LNCAP (cell line): ENCODE data around the gene TST.

Experiments
- TF ChIP-seq, protein P1 (sequence below): fragments of 450-650 bp; IDR thresholded peaks from 2 replicates; pipeline ENCODE4 v1.5.1; 2017; ENCODE audit warnings: mild to moderate bottlenecking

The TST gene

DNA sequence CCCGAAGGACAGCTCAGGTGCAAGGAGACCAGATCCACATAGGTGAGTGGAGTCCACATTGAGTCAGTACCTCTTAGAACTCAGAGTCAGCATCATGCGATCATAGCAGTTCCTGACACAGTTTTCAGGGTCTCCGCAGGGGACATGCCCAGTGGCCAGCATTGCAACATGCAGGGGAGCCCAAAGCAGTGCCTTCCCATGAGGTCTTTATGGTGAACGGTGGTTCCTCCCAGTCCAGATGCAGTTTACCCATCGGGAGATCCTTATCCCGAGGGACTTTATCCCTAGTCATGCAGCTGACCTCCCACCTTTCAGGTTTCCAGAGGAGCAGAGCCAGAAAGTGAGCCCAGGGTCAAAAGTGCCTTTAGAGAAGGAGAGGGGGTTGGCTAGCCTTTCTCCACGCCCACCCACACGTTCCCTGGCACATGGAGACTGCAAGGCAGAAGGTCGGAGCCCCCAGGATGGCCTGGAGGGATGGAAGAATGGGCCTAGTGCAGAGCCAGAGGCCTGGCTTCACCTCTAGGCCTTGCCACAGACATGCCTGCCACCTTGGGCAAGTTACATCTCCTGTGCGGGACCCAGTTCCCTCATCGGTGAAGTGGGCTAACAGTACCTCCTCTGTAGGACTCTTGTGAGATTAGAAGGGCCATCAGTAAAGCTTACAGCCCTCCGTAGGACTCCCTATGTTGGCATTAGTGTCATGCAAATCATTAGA lies 38.7 kb upstream of the TST start:
- TF ChIP-seq, protein P1, sequence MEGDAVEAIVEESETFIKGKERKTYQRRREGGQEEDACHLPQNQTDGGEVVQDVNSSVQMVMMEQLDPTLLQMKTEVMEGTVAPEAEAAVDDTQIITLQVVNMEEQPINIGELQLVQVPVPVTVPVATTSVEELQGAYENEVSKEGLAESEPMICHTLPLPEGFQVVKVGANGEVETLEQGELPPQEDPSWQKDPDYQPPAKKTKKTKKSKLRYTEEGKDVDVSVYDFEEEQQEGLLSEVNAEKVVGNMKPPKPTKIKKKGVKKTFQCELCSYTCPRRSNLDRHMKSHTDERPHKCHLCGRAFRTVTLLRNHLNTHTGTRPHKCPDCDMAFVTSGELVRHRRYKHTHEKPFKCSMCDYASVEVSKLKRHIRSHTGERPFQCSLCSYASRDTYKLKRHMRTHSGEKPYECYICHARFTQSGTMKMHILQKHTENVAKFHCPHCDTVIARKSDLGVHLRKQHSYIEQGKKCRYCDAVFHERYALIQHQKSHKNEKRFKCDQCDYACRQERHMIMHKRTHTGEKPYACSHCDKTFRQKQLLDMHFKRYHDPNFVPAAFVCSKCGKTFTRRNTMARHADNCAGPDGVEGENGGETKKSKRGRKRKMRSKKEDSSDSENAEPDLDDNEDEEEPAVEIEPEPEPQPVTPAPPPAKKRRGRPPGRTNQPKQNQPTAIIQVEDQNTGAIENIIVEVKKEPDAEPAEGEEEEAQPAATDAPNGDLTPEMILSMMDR: no peak

DNA sequence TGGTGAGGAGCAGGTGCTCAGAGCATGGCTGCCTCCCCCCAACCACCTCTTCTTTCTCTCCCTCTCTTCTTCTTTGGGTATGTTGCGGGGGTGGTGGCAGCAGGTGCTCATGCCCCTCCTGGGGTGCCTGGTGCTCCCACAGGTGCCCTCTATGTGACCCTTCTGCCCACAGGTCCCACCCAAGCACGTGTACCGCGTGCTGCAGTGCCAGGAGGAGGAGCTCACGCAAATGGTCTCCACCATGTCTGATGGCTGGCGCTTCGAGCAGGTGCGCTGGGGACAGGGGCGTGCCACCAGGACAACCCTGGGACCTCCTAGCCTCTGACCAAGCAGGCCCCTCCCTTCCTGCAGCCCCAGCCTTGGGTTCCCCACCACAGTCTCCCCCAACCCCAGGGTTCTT lies 38.0 kb upstream of the TST start:
- TF ChIP-seq, protein P1: no peak

DNA sequence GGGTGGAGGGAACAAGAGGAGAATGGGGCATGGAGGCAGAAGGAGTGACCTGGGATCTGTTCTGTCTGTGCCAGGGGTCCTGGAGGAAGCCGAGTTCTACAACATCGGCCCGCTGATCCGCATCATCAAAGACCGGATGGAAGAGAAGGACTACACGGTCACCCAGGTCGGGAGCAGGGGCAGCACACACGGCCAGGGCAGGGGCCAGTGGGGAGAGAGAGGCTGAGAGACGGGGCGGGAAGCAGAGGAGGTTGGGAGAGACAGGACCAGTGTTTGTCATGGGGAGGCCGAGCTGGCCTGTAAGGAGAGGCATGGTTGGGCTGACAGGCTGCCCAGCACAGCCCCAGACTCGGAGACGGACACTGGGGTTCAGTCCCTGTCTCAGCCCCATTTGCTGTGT lies 37.0 kb upstream of the TST start:
- TF ChIP-seq, protein P1: no peak

DNA sequence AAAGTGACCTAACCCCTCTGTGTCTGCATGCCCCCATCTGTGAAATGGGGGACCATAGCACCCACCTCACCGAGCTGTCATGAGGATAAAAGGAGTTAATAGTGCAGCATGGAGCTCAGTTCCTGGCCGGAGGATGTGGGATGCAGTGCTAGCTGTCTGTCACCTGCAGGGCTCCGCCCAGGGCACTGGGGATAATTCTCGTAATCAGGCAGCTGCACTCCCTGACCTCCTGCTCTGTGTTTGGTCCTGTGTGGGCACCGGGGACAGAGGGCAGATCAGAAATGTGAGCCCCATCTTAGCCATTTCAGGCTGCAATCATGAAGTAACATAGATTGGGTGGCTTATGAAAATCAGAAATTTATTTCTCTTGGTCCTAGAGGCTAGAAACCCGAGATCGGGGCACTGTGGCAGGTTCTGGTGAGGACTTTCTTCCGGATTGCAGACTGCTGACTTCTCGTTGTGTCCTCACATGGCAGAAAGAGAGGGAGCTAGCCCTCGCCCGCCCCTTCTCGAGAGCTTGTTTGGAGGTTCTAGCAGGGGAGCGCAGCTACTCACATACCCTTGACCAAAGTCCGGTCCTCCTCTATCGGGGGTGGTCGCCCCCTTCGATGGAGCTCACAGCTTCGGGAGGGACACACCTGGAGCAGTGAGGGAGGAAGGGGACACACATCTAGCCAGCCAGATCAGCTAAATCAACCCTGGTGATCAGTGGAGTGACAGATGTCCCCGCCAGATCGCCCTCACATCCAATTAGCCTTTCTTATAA lies 35.5 kb upstream of the TST start:
- TF ChIP-seq, protein P1: no peak

DNA sequence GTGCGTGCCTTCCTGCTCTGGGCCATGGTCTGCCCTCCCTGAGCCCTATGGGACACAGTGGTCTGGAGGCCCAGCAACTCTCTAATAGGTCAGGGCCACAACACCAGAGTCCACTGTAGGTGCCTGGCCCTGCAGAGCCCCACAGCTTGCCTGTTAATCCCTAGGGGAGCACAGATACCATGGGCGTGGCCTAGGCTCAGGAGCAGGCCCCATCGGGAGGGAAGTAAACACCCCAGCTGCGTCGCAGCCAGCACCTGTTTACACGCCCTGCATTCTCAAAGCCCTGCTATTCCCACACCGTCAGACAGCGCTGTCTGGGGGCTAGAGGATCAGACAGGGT lies 34.8 kb upstream of the TST start:
- TF ChIP-seq, protein P1: no peak

DNA sequence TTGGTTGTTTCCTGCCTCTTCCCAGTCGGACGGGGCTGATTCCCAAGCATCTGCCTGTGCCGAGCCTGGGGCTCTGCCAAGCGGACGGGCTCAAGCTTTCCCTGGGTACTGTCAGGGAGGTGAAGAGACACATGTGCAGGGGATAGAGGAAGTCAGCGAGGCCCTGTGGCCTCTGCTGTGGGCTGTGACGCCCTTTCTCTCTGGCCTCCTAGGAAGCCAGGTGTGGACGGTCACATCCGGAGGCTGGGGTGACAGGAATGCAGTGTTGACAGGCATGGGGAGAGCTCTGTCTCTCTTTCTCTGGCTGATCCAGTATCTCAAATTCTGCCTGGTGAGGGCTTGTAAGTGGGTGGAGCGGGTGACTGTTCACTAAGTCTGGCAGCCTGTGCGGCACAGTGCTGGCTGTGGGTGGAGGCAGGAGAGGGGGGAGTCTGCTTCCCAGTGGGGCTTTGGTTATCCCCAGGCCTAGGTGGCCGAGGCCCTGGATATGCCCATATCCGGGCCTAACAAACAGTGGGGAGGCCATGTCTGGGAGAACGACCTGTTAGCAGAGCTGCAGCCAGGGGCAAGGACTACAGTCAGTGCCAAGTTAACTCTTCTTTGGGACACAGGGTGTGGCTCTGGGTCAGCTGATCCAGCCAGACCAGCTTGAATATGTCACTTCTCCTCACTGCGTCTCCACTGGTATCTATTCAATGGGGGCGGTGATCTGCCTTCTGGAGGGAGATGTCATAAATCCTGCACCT lies 34.2 kb upstream of the TST start:
- TF ChIP-seq, protein P1: no peak

DNA sequence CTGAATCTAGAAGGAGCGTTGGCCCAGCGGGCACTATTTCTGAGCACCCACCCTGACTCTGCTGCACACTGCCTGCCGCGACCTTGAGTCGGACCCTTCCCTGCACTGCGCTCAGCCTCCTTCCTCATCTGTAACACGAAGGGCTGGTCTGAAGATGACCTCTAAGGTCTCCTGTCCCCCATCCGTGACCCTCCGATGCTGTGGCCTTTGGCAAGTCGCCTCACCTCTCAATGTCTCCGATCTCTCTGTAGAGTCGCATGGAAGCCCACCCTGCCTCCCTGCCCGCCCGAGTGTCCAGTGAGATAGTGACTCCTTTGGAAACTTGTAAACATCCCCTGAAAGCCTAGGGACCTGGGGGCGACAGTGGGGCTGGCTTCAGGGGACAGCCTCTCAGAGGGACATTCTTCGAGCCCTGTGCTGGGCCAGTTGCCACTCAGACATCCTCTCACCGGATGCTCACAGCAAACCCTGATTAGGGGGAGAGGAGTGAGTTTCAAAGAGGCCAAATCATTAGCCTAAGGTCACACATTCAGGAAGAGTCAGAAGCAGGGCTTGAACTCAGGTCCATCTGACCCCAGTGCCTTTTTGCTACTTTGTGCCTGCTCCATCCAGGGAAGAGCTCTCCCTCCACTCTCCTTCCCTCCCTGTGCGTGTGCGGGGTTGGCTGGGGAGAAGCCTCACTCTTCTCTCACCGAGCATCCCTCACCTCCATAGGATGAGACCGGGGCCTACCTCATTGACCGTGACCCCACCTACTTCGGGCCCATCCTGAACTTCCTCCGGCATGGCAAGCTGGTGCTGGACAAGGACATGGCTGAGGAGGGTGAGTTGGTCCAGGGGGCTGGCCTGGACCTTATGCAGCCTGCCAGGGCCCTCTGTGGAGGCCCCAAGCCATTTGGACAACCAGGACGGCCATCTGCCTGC lies 33.4 kb upstream of the TST start:
- TF ChIP-seq, protein P1: no peak
